SK-N-SH (cell line): ENCODE data around the gene HINFP. TPM values are rescaled to one million over a fixed set of nuclear protein-coding genes. Genes with fewer than 3 reads are reported as not detected.

Experiments
- CTCF ChIA-PET: fragments of 300-600, 350-600 bp; formaldehyde crosslinking; extraction: SDS; loops from one replicate; lab custom pipeline; 2021; lab: Yijun Ruan, JAX
- POLR2A ChIA-PET: fragments of 350-600 bp; sonication (Branson Sonifier 250); formaldehyde crosslinking; extraction: SDS; loops from one replicate; lab custom pipeline; 2020; ENCODE audit warnings: antibody characterized with exemption, inconsistent platforms; lab: Yijun Ruan, JAX
- DNase-seq: peaks from one replicate; pipeline ENCODE4 v3.0.0; 2012
- H2AFZ ChIP-seq: fragments of 200-600 bp; sonication (generic); 2 replicates; pipeline ENCODE4 v1.8.1; 2016; ENCODE audit warnings: antibody characterized with exemption, mild to moderate bottlenecking, low read depth
- H3F3A ChIP-seq: fragments of 200-600 bp; sonication (generic); replicated peaks from 2 replicates; pipeline ENCODE3; 2016; ENCODE audit warnings: antibody characterized with exemption, mild to moderate bottlenecking; ENCODE audit not compliant: insufficient read depth
- H3K27ac ChIP-seq, 2 experiments: fragments of 200-500 bp in 1 of 2; fragments of 200-600 bp in 1 of 2; sonication (Bioruptor generic) in 1 of 2; sonication (generic), shearing (Covaris generic) in 1 of 2; 2 replicates each; pipeline versions ENCODE4 v1.5.1 to v1.6.1; 2014 to 2016; ENCODE audit warnings: low read depth in 2 of 2, inconsistent platforms in 1 of 2, low read length in 1 of 2, mild to moderate bottlenecking in 1 of 2, mixed read lengths in 1 of 2
- H3K27me3 ChIP-seq: fragments of 200-600 bp; sonication (generic), shearing (Covaris generic); 2 replicates; pipeline ENCODE4 v1.6.1; 2016; ENCODE audit warnings: mixed run types; ENCODE audit not compliant: insufficient read depth
- H3K36me3 ChIP-seq, 2 experiments: fragments of 200-500 bp in 1 of 2; fragments of 200-600 bp in 1 of 2; sonication (Bioruptor generic) in 1 of 2; sonication (generic) in 1 of 2; replicated peaks in 1 of 2; 2 replicates each; pipeline versions ENCODE3 to v1.5.1; 2014 to 2016; ENCODE audit warnings: low read length in 1 of 2, mild to moderate bottlenecking in 1 of 2; ENCODE audit not compliant: insufficient read depth in 2 of 2, control insufficient read depth in 1 of 2
- H3K4me1 ChIP-seq, 2 experiments: fragments of 200-500 bp in 1 of 2; fragments of 200-600 bp in 1 of 2; sonication (Bioruptor generic) in 1 of 2; sonication (generic), shearing (Covaris generic) in 1 of 2; 2 replicates each; pipeline versions ENCODE4 v1.5.1 to v1.6.1; 2014 to 2016; ENCODE audit warnings: low read depth in 1 of 2, low read length in 1 of 2, mixed run types in 1 of 2; ENCODE audit not compliant: insufficient read depth in 2 of 2, control insufficient read depth in 1 of 2
- H3K4me2 ChIP-seq: fragments of 200-600 bp; sonication (generic), shearing (Covaris generic); 2 replicates; pipeline ENCODE4 v1.6.1; 2017; ENCODE audit warnings: mixed run types
- H3K4me3 ChIP-seq, 2 experiments: fragments of 200-500 bp in 1 of 2; fragments of 200-600 bp in 1 of 2; sonication (Bioruptor generic) in 1 of 2; sonication (generic), shearing (Covaris generic) in 1 of 2; 2 replicates each; pipeline versions ENCODE4 v1.5.1 to v1.8.1; 2014 to 2016; ENCODE audit warnings: low read depth in 2 of 2, inconsistent platforms in 1 of 2, low read length in 1 of 2, mild to moderate bottlenecking in 1 of 2, mixed read lengths in 1 of 2, moderate library complexity in 1 of 2
- H3K79me2 ChIP-seq: fragments of 200-600 bp; sonication (generic); 2 replicates; pipeline ENCODE4 v1.8.1; 2017; ENCODE audit warnings: mild to moderate bottlenecking; ENCODE audit not compliant: insufficient read depth
- H3K9ac ChIP-seq: fragments of 200-600 bp; sonication (generic); 2 replicates; pipeline ENCODE4 v1.6.1; 2017; ENCODE audit warnings: mixed run types
- H3K9me2 ChIP-seq: fragments of 200-600 bp; sonication (generic); 2 replicates; pipeline ENCODE4 v1.6.1; 2017; ENCODE audit warnings: mixed run types
- H3K9me3 ChIP-seq: fragments of 200-600 bp; sonication (generic); 2 replicates; pipeline ENCODE4 v1.6.1; 2017; ENCODE audit warnings: mixed run types, mild to moderate bottlenecking, moderate library complexity
- H4K20me1 ChIP-seq: fragments of 200-600 bp; sonication (generic); 2 replicates; pipeline ENCODE4 v1.6.1; 2017; ENCODE audit warnings: mild to moderate bottlenecking, mixed run types; ENCODE audit not compliant: insufficient read depth
- ELF1 ChIP-seq: IDR thresholded peaks from 2 replicates; pipeline ENCODE4 v1.4.0; 2012
- FOXJ3 ChIP-seq: sonication (generic); formaldehyde crosslinking; IDR thresholded peaks from 2 replicates; pipeline ENCODE4 v1.5.1; 2020; ENCODE audit warnings: mild to moderate bottlenecking, missing genetic modification reagents
- GATA2 ChIP-seq: sonication (generic); formaldehyde crosslinking; IDR thresholded peaks from 2 replicates; pipeline ENCODE4 v1.5.0; 2020; ENCODE audit warnings: mild to moderate bottlenecking, missing genetic modification reagents
- JUND ChIP-seq: IDR thresholded peaks from 2 replicates; pipeline ENCODE4 v1.4.0; 2012
- NRF1 ChIP-seq: IDR thresholded peaks from 2 replicates; pipeline ENCODE4 v1.6.1; 2012; ENCODE audit warnings: low read depth, mild to moderate bottlenecking, low read length
- POLR2AphosphoS5 ChIP-seq: IDR thresholded peaks from 2 replicates; pipeline ENCODE4 v1.6.1; 2012; ENCODE audit warnings: low read depth, low read length
- RCOR1 ChIP-seq: fragments of 150-350 bp; IDR thresholded peaks from 2 replicates; pipeline ENCODE4 v1.6.1; 2017; ENCODE audit warnings: antibody characterized with exemption, low read length
- RFX5 ChIP-seq: IDR thresholded peaks from 2 replicates; pipeline ENCODE4 v1.6.1; 2012; ENCODE audit warnings: mild to moderate bottlenecking, improper control_type of control experiment, low read length
- RXRA ChIP-seq: IDR thresholded peaks from 2 replicates; pipeline ENCODE4 v1.4.0; 2012; ENCODE audit warnings: low read depth, mild to moderate bottlenecking, borderline replicate concordance
- SMC3 ChIP-seq: IDR thresholded peaks from 2 replicates; pipeline ENCODE4 v1.6.1; 2012; ENCODE audit warnings: low read depth, low read length, improper control_type of control experiment
- WGBS: methylation state at CpG from one replicate; pipeline ENCODE4 v1.1.6; 2017; ENCODE audit warnings: low lambda C conversion rate; 5-methylcytosine and 5-hydroxymethylcytosine counted together
- polyA plus RNA-seq, 3 experiments: library from polyadenylated mRNA; depleted of rRNA; stranded (reverse); fragments of >200 nt; gene quantifications; 2 replicates each; pipeline ENCODE4 v1.2.3, GENCODE V29; 2012
- TF ChIP-seq, protein P1 (sequence below): IDR thresholded peaks from 2 replicates; pipeline ENCODE4 v1.4.0; 2012; ENCODE audit warnings: low read depth, borderline replicate concordance
- TF ChIP-seq, protein P2 (sequence below): fragments of 150-350 bp; IDR thresholded peaks from 2 replicates; pipeline ENCODE4 v1.6.1; 2016; ENCODE audit warnings: mild to moderate bottlenecking, low read depth, low read length
- TF ChIP-seq, protein P3 (sequence below): IDR thresholded peaks from 2 replicates; pipeline ENCODE4; 2012
- TF ChIP-seq, protein P4 (sequence below): IDR thresholded peaks from 2 replicates; pipeline ENCODE4 v1.6.1; 2012; ENCODE audit warnings: mild to moderate bottlenecking, low read depth, low read length, moderate library complexity
- TF ChIP-seq, protein P5 (sequence below): IDR thresholded peaks from 2 replicates; pipeline ENCODE4 v1.4.0; 2012; ENCODE audit warnings: low read depth, borderline replicate concordance

The HINFP gene
- polyA plus RNA-seq, 1 of the 3 experiments (the other 2 are of a cell fraction): 21.8 TPM

DNA sequence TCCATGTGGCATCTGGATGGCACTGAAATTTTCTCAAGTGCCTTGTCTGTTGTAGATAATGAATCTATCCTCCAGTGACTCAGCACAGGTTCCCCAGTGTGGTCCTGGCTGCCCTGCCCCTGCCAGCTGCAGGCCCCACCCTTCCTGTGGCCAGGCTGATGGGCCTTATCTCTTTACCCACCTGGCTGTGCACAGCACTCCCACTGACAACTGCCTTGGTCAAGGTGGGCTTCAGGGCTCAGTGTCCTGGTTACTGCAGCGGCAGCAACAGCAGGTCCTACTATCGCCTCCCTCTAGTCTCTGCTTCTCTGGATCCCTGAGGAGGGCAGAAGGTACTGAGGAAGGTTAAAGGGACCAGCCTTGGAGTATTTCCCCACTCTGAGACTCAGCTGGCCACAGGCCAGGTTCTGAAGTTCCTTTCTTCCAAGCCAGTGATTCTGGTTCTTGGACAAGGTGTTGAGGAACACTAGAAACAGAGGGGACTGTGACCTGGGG, 33.6 kb upstream of the HINFP start (continued):
- TF ChIP-seq, protein P1, sequence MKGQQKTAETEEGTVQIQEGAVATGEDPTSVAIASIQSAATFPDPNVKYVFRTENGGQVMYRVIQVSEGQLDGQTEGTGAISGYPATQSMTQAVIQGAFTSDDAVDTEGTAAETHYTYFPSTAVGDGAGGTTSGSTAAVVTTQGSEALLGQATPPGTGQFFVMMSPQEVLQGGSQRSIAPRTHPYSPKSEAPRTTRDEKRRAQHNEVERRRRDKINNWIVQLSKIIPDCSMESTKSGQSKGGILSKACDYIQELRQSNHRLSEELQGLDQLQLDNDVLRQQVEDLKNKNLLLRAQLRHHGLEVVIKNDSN: no peak
- TF ChIP-seq RXRA (no peak), JUND (no peak)

DNA sequence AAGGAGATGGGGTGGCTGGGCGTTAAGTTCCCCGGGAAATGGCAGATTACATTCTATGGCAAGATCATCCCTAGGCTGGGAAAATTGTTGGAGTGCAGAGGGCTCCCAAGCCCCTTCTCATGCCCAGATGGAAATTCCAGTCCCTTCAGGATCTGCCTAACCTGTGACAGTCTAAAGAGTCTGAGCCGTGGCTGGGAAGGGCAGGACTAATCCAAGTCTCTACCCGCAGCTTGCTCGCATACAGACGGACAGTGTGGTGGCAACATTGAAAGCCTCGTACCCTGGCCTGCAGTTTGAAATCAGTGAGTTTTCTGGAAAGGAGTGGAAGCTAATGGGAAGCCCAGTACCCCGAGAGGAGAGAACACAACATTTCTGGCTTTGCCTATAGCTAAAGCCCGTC, 33.0 kb upstream of the HINFP start:
- no peak overlapping the region for H3K4me2 ChIP-seq
- H3K4me1 ChIP-seq: peaks cover 27 to 29% of the 10 kb centered on the region in 2 experiments; a peak in 2 of 4 replicates
- H4K20me1 ChIP-seq: peaks cover 20% of the 10 kb centered on the region
- no peaks in the 10 kb centered on the region for H3K9me2 ChIP-seq
- H2AFZ ChIP-seq: no peak overlapping the region
- no peak for TF ChIP-seq RXRA
- no peak for TF ChIP-seq RCOR1
- TF ChIP-seq, protein P2, sequence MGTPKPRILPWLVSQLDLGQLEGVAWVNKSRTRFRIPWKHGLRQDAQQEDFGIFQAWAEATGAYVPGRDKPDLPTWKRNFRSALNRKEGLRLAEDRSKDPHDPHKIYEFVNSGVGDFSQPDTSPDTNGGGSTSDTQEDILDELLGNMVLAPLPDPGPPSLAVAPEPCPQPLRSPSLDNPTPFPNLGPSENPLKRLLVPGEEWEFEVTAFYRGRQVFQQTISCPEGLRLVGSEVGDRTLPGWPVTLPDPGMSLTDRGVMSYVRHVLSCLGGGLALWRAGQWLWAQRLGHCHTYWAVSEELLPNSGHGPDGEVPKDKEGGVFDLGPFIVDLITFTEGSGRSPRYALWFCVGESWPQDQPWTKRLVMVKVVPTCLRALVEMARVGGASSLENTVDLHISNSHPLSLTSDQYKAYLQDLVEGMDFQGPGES: no peak
- TF ChIP-seq ELF1: no peak
- TF ChIP-seq GATA2: no peak
- TF ChIP-seq, protein P1: no peak
- no peak for TF ChIP-seq SMC3
- TF ChIP-seq POLR2AphosphoS5: no peak
- no peak for TF ChIP-seq NRF1
- no peak overlapping the region for H3K4me3 ChIP-seq
- no peak overlapping the region for H3K27ac ChIP-seq
- H3K79me2 ChIP-seq: peaks cover 41% of the 10 kb centered on the region
- peaks cover 27 to 36% of the 10 kb centered on the region in 2 experiments for H3K36me3 ChIP-seq
- no peak for DNase-seq
- no peaks in the 10 kb centered on the region for H3K9me3 ChIP-seq
- H3K9ac ChIP-seq: no peak overlapping the region
- no peaks in the 10 kb centered on the region for H3K27me3 ChIP-seq
- WGBS: 100% methylated on average over 6 of the region's 9 CpGs
- ChIA-PET CTCF (interaction anchor here (0.7 to 1.7 kb wide), 4 partner anchors 196 to 251 kb away, joined by 3 read pairs; no protein-coding TSS in a partner anchor), POLR2A (interaction anchor here (1.1 kb wide), 1 partner anchor 18 kb away, joined by 4 read pairs; the partner anchor contains the start of gene C2CD2L)
- H3F3A ChIP-seq: peaks cover 27% of the 10 kb centered on the region

DNA sequence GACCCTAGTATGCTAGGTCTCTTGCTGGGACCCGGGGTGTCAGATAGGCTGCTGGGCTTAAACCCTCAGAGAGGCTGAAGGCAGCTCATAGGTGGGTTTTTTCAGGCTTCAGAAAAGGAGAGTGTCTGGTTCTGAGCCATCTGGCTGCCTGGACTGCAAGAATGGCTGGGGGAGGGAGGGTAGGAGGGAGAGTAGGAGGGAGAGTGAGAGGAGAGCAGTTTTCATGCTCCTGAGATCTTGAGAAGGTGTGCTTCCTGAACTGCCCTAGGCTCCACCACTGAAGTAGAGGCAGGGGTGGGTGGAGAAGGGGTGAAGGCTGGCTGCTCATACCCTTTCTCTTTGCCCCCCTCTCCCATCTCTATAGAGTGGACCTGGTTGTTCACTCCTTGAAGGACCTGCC, 32.1 kb upstream of the HINFP start:
- Histone ChIP-seq H3K27ac (no peak overlapping the region), H3K4me1 (peaks cover 29 to 32% of the 10 kb centered on the region in 2 experiments; a peak in 2 of 4 replicates), H4K20me1 (peaks cover 30% of the 10 kb centered on the region), H2AFZ (no peak overlapping the region), H3F3A (peaks cover 34% of the 10 kb centered on the region), H3K9me2 (no peaks in the 10 kb centered on the region), H3K9me3 (no peaks in the 10 kb centered on the region), H3K4me3 (no peak overlapping the region), H3K79me2 (peaks cover 50% of the 10 kb centered on the region), H3K9ac (no peak overlapping the region), H3K36me3 (peaks cover 31 to 39% of the 10 kb centered on the region in 2 experiments), H3K4me2 (no peak overlapping the region), H3K27me3 (no peaks in the 10 kb centered on the region)
- ChIA-PET CTCF (interaction anchor here (0.7 to 1.7 kb wide), 5 partner anchors 11 to 250 kb away, joined by 3 read pairs; no protein-coding TSS in a partner anchor), POLR2A (no interaction called here)
- WGBS: 60% methylated on average over 1 of the region's 1 CpG
- no peak for DNase-seq
- TF ChIP-seq, protein P3, sequence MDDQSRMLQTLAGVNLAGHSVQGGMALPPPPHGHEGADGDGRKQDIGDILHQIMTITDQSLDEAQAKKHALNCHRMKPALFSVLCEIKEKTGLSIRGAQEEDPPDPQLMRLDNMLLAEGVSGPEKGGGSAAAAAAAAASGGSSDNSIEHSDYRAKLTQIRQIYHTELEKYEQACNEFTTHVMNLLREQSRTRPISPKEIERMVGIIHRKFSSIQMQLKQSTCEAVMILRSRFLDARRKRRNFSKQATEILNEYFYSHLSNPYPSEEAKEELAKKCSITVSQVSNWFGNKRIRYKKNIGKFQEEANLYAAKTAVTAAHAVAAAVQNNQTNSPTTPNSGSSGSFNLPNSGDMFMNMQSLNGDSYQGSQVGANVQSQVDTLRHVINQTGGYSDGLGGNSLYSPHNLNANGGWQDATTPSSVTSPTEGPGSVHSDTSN: no peak
- no peak for TF ChIP-seq ELF1
- no peak for TF ChIP-seq FOXJ3 (CRISPR knock-in tag)
- TF ChIP-seq, protein P4, sequence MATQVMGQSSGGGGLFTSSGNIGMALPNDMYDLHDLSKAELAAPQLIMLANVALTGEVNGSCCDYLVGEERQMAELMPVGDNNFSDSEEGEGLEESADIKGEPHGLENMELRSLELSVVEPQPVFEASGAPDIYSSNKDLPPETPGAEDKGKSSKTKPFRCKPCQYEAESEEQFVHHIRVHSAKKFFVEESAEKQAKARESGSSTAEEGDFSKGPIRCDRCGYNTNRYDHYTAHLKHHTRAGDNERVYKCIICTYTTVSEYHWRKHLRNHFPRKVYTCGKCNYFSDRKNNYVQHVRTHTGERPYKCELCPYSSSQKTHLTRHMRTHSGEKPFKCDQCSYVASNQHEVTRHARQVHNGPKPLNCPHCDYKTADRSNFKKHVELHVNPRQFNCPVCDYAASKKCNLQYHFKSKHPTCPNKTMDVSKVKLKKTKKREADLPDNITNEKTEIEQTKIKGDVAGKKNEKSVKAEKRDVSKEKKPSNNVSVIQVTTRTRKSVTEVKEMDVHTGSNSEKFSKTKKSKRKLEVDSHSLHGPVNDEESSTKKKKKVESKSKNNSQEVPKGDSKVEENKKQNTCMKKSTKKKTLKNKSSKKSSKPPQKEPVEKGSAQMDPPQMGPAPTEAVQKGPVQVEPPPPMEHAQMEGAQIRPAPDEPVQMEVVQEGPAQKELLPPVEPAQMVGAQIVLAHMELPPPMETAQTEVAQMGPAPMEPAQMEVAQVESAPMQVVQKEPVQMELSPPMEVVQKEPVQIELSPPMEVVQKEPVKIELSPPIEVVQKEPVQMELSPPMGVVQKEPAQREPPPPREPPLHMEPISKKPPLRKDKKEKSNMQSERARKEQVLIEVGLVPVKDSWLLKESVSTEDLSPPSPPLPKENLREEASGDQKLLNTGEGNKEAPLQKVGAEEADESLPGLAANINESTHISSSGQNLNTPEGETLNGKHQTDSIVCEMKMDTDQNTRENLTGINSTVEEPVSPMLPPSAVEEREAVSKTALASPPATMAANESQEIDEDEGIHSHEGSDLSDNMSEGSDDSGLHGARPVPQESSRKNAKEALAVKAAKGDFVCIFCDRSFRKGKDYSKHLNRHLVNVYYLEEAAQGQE: no peak
- TF ChIP-seq RFX5: no peak
- no peak for TF ChIP-seq SMC3
- TF ChIP-seq POLR2AphosphoS5: no peak
- TF ChIP-seq RXRA: no peak
- TF ChIP-seq, protein P5, sequence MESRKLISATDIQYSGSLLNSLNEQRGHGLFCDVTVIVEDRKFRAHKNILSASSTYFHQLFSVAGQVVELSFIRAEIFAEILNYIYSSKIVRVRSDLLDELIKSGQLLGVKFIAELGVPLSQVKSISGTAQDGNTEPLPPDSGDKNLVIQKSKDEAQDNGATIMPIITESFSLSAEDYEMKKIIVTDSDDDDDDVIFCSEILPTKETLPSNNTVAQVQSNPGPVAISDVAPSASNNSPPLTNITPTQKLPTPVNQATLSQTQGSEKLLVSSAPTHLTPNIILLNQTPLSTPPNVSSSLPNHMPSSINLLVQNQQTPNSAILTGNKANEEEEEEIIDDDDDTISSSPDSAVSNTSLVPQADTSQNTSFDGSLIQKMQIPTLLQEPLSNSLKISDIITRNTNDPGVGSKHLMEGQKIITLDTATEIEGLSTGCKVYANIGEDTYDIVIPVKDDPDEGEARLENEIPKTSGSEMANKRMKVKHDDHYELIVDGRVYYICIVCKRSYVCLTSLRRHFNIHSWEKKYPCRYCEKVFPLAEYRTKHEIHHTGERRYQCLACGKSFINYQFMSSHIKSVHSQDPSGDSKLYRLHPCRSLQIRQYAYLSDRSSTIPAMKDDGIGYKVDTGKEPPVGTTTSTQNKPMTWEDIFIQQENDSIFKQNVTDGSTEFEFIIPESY: no peak
